HG02571 (cell line): ENCODE measurements around the gene FAAP100.

Experiments used
- ATAC-seq: cut with Tn5 transposase; IDR thresholded peaks from one replicate; pipeline ENCODE4 v1.9.1; 2021; ENCODE audit warnings: mild to moderate bottlenecking, moderate library complexity; ENCODE audit not compliant: unreplicated experiment

The FAAP100 gene

DNA sequence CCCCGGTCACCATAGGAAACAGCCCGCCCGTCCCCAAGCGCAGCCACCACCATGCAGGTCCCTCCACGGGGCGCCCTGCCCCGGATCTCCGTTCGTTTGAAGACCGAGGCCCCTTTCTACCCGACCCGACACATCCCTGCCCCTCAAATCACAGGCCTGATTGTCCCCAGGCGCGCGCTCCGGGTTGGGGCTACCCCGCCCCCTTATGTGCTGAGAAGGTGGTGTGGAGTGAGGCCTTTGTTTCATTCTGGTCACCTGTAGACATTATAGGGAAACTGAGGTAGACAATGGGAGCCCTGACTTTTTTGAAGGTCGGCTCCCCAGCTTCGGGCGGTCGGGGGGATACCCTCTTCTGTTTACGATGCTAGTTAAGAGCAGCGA is 38.8 kb downstream of the FAAP100 start:
- no peak for ATAC-seq

DNA sequence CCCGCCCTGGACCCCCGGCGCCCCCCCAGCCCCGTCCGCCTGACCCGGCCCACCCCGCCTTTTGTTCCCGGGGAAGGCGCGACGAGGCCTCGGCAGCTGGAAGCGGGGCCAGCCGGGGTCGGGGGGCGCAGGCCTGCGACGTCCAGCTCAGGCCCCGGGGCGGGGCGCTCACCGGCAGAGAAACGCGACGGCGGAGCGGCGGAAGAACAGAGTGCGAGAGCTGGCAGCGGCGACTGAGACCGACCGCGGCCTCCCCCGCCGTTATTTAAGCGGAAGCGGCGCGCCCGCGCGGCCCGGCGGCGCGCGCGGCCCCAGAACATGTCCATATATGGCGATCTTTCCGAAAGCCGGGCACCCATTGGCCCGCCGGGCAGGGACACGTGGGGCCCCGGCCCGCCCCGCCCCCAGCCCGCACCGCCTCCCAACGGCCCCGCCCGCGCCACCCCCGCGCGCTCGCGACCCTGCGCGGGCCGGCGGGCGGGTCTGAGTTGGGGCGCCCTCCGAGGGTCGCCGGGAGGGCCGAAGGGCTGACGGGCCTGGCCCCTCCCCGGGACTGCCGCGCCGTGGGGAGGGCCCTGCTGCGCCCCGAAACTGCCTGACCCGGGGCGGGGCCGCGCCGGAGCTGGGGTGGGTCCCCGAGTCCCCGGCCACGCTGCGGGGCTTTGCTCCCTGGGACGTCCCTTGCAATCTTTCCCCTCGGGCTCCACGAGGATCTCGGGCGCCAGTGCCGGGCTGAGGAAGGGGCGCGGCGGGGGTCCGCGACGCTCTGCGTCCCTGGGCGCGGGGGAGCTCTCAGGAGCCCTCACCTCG is 39.4 kb downstream of the FAAP100 start, which contains the start of gene ACTG1:
Gene ACTG1 (minus strand): TSS at position 238 of the 810 bp plus-strand sequence. CDS start 445 bp downstream, outside the sequence.
- ATAC-seq, result peak; percentile 50

- ATAC-seq, result peak; percentile 1
These were observed 40.2 kb downstream of the FAAP100 start for GRCh38 chr17:81511804-81512561.

- no peak for ATAC-seq
These were observed 40.7 kb downstream of the FAAP100 start for GRCh38 chr17:81511554-81511803.

GRCh38 chr17:81510785-81511553 is 41.2 kb downstream of the FAAP100 start:
- no peak for ATAC-seq

- ATAC-seq, result no peak
These were observed 42.0 kb downstream of the FAAP100 start for GRCh38 chr17:81509972-81510784.

- ATAC-seq, result no peak
These were observed 42.8 kb downstream of the FAAP100 start for GRCh38 chr17:81509207-81509971.

GRCh38 chr17:81508639-81509206 is 43.4 kb downstream of the FAAP100 start:
- no peak for ATAC-seq

GRCh38 chr17:81503619-81504018 is 48.5 kb downstream of the FAAP100 start:
- no peak for ATAC-seq

DNA sequence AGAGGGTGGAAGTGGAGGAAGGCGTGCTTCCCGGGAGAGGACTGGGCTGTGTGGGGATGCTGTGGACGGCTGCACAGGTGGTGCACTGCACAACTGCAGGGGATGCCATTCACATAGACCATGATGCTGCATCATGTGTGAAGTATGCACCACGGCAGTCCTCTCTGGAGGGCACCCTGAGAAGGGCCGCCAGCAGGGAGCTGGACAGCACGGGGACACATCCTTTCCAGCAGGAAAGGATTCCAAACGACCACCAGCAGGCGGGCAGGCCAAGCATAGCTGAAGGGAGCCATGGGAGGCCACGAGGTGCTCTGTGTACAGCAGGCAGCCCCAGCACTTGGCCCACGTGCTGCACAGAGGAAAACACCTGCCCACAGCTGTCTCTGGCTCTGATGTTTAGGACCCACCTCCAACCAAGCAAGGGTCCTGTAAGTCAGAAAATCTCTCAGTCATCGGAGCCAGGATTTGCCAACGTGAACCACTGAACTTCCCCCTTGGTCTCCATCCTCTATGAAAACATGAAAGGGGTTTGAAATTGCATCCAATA is 49.6 kb downstream of the FAAP100 start:
- no peak for ATAC-seq

GRCh38 chr17:81500047-81500446 is 52.1 kb downstream of the FAAP100 start:
- ATAC-seq, result no peak

- ATAC-seq, result no peak
These were observed 52.6 kb downstream of the FAAP100 start for GRCh38 chr17:81499601-81499970.

DNA sequence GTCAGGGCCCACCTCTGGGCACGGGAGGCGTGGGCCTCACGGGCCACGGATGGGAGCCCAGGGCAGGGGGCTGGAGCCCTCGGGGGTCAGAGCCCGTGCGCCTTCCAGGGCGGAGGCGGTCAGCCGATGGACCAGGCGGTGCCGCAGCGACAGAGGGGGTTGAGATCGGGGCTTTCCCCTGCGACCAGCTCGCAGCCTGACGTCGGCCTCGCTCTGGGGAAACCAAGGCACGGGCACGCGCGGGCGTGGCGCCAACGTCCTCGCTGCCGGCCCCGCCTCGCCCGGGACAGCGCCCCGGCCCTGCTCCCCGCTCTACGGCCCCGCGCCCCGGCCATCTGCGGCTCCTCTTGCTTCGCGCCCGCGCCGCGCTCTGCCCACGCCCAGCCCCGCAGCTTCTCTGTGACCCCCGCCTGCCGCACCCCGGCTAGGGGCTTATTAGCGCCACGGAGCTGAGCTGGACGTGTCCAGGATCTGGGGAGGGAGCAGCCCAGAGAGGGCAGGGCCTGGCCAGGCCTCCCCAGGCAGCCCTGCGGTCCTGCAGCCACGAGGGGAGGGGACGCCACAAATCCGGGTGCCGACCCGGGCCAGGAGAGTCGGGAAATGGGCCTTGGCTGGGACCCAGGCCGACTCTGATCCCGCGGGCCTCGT is 53.1 kb downstream of the FAAP100 start:
- no peak for ATAC-seq

DNA sequence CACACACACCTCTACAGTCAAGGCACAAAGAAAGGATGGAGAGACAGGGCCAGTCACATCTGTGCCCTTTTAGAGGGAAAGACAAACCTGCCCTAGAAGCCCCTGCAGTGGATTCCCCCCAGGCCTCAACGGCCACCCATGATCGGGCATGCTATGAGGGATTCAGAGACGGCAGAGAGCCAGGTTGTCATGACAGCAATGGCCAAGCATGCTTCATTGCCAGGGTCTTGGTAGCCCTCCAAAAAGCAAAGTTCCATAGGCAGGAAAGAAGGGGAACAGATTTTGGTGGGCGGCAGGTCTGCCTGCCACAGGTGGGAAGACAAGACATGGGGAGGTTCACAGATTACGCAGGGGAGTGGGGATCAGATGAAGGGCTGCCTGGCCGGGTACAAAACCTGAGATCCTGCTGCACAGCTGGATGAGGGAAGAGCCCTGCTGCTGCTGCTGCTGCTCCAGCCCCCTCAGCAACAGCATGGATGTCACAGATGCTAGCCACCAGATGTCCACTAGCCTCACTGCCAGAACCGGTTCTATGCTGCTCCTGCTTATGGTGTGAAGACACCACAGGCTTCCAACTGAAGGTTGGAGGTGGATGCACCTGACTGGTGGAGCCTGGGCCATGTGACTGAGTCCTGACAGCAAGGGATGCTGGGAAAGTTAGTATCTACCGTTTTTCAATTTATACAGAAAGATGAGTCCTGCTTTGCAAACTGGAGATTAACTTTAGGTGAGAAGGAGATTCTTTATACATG is 57.4 kb downstream of the FAAP100 start:
- ATAC-seq, result no peak

GRCh38 chr17:81493198-81494038 is 58.7 kb downstream of the FAAP100 start:
- no peak for ATAC-seq

- ATAC-seq, result no peak
These were observed 59.4 kb downstream of the FAAP100 start for GRCh38 chr17:81492706-81493105.

- no peak for ATAC-seq
These were observed 60.0 kb downstream of the FAAP100 start for GRCh38 chr17:81492202-81492601.
